MM.1S (cell line): ENCODE measurements around the gene IL12A.

ENCODE experiments used
- CTCF ChIP-seq: fragments of 300-600 bp; sonication (generic); IDR thresholded peaks from 2 replicates; pipeline ENCODE4 v1.5.1; 2016; ENCODE audit warnings: antibody characterized with exemption, low read length, mixed read lengths
- EZH2phosphoT487 ChIP-seq: fragments of 300-600 bp; sonication (generic); IDR thresholded peaks from 2 replicates; pipeline ENCODE4 v1.6.1; 2018; ENCODE audit warnings: antibody characterized with exemption, low read length

DNA sequence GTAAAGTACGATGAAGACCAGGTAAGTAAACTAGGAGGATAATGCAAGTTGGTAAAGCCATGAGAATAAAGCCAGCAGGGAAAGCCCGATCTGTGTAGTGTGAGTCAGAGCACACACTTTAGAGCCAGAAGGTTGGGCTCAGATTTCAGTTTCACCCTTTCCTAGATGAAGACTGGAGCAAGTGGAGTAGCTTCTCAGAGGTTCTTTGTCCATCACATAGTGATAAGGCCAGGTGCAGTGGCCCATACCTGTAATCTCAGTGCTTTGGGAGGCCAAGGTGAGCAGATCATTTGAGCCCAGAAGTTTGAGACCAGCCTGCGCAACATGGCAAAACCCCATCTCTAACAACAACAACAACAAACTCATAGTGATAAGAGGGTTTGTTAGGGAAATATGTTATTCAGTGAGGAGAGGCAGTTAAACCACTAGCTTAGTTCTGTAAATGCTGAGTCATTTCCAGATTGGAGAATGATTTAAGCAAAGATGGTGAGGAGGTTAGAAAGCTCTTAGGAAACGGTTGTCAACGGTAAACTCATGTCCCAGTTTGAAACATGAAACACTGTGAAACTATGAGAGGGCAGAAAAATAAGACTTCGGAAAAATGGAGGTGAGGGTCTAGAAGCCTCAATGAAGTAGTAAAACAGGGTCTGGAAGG, 39.0 kb downstream of the IL12A start:
- TF ChIP-seq EZH2phosphoT487 = no peak
- TF ChIP-seq CTCF = no peak
